Chondrocyte (in vitro differentiated cells): ENCODE data around the gene C3orf85. TPM values are rescaled to one million over a fixed set of nuclear protein-coding genes. Genes with fewer than 3 reads are reported as not detected.

Source experiments
- DNase-seq: peaks from one replicate; pipeline ENCODE4 v3.0.0; 2021; ENCODE audit warnings: mixed read lengths, low spot score
- H3K27ac Mint-ChIP-seq: one replicate; pipeline ENCODE4 v1.8.0; 2021; ENCODE audit warnings: mild to moderate bottlenecking, moderate library complexity, mixed read lengths; ENCODE audit not compliant: unreplicated experiment
- H3K27me3 Mint-ChIP-seq: 2 replicates; pipeline ENCODE4 v1.8.0; 2021; ENCODE audit warnings: low read depth, mixed read lengths
- H3K36me3 Mint-ChIP-seq: 2 replicates; pipeline ENCODE4 v1.8.0; 2021; ENCODE audit warnings: low read depth, mixed read lengths
- H3K4me1 Mint-ChIP-seq: 2 replicates; pipeline ENCODE4 v1.8.0; 2021; ENCODE audit warnings: low read depth, mild to moderate bottlenecking, mixed read lengths
- H3K4me3 Mint-ChIP-seq: one replicate; pipeline ENCODE4 v1.8.0; 2021; ENCODE audit warnings: mild to moderate bottlenecking, moderate library complexity, mixed read lengths; ENCODE audit not compliant: unreplicated experiment
- H3K9me3 Mint-ChIP-seq: 2 replicates; pipeline ENCODE4 v1.8.0; 2021; ENCODE audit warnings: low read depth, mixed read lengths
- CTCF ChIP-seq: fragments of 200-600 bp; sonication (generic); IDR thresholded peaks from 2 replicates; pipeline ENCODE4 v1.5.0; 2021; ENCODE audit warnings: antibody characterized with exemption, mild to moderate bottlenecking, moderate library complexity
- total RNA-seq: library from RNA; stranded (reverse); gene quantifications from 3 replicates; pipeline ENCODE4 v1.2.1, GENCODE V29; 2021

Gene C3orf85
- total RNA-seq, 1 donor from 2014 or later, result not detected

- TF ChIP-seq CTCF, result no peak
- Mint-ChIP-seq H3K27me3 (peaks cover 2% of the 10 kb centered on the region), H3K9me3 (no peaks in the 10 kb centered on the region), H3K4me1 (peaks cover 6% of the 10 kb centered on the region), H3K36me3 (no peaks in the 10 kb centered on the region), H3K4me3 (no peak overlapping the region), H3K27ac (no peak overlapping the region)
- no peak for DNase-seq
Observed at GRCh38 chr3:109177908-109178307, 41.4 kb downstream of the C3orf85 start.

- H3K4me3 Mint-ChIP-seq, result no peak overlapping the region
- no peak overlapping the region for H3K27ac Mint-ChIP-seq
- H3K36me3 Mint-ChIP-seq, result no peaks in the 10 kb centered on the region
- no peak for TF ChIP-seq CTCF
- no peaks in the 10 kb centered on the region for H3K9me3 Mint-ChIP-seq
- H3K27me3 Mint-ChIP-seq, result peaks cover 2% of the 10 kb centered on the region
- no peak for DNase-seq
- H3K4me1 Mint-ChIP-seq, result peaks cover 6% of the 10 kb centered on the region
Observed at GRCh38 chr3:109178708-109179107, 42.2 kb downstream of the C3orf85 start.

GRCh38 chr3:109184726-109185125, 48.2 kb downstream of the C3orf85 start:
- H3K27ac Mint-ChIP-seq, result no peak overlapping the region
- H3K9me3 Mint-ChIP-seq, result peaks cover 3% of the 10 kb centered on the region
- H3K36me3 Mint-ChIP-seq, result no peaks in the 10 kb centered on the region
- H3K4me3 Mint-ChIP-seq, result no peak overlapping the region
- no peaks in the 10 kb centered on the region for H3K4me1 Mint-ChIP-seq
- DNase-seq, result no peak
- no peak for TF ChIP-seq CTCF
- H3K27me3 Mint-ChIP-seq, result peaks cover 2% of the 10 kb centered on the region

- no peak for DNase-seq
- H3K27me3 Mint-ChIP-seq, result no peaks in the 10 kb centered on the region
- no peaks in the 10 kb centered on the region for H3K4me1 Mint-ChIP-seq
- H3K36me3 Mint-ChIP-seq, result no peaks in the 10 kb centered on the region
- peaks cover 3% of the 10 kb centered on the region for H3K9me3 Mint-ChIP-seq
- TF ChIP-seq CTCF, result no peak
- no peak overlapping the region for H3K27ac Mint-ChIP-seq
- H3K4me3 Mint-ChIP-seq, result no peak overlapping the region
Observed at GRCh38 chr3:109187390-109187789, 50.9 kb downstream of the C3orf85 start.

GRCh38 chr3:109188741-109189140, 52.2 kb downstream of the C3orf85 start:
- Mint-ChIP-seq H3K4me3 (no peak overlapping the region), H3K27me3 (no peaks in the 10 kb centered on the region), H3K9me3 (peaks cover 3% of the 10 kb centered on the region), H3K4me1 (no peaks in the 10 kb centered on the region), H3K36me3 (no peaks in the 10 kb centered on the region), H3K27ac (no peak overlapping the region)
- no peak for DNase-seq
- no peak for TF ChIP-seq CTCF
